Progenitor cell of endocrine pancreas (in vitro differentiated cells): ENCODE measurements around the gene RAD51B. TPM values are rescaled to one million over a fixed set of nuclear protein-coding genes. Genes with fewer than 3 reads are reported as not detected.

Experiments used
- DNase-seq: peaks from one replicate; pipeline ENCODE4 v3.0.0; 2021; ENCODE audit warnings: low spot score; ENCODE audit not compliant: unreplicated experiment
- H3K27ac Mint-ChIP-seq: 2 replicates; pipeline ENCODE4 v1.8.0; 2021; ENCODE audit warnings: mild to moderate bottlenecking, moderate library complexity, mixed read lengths
- H3K27me3 Mint-ChIP-seq: 2 replicates; pipeline ENCODE4 v1.8.0; 2021; ENCODE audit warnings: mixed read lengths
- H3K36me3 Mint-ChIP-seq: 2 replicates; pipeline ENCODE4 v1.8.0; 2022; ENCODE audit warnings: mixed read lengths; ENCODE audit not compliant: insufficient read depth
- H3K4me1 Mint-ChIP-seq: 2 replicates; pipeline ENCODE4 v1.8.0; 2021; ENCODE audit warnings: low read depth, mixed read lengths
- H3K4me3 Mint-ChIP-seq: 2 replicates; pipeline ENCODE4 v1.8.0; 2021; ENCODE audit warnings: low read depth, mild to moderate bottlenecking, moderate library complexity, mixed read lengths
- H3K9me3 Mint-ChIP-seq: 2 replicates; pipeline ENCODE4 v1.8.0; 2021; ENCODE audit warnings: low read depth, mixed read lengths
- CTCF ChIP-seq: fragments of 200-600 bp; sonication (generic); IDR thresholded peaks from one replicate; pipeline ENCODE4 v1.5.0; 2021; ENCODE audit warnings: antibody characterized with exemption, mild to moderate bottlenecking; ENCODE audit not compliant: unreplicated experiment
- total RNA-seq: library from RNA; stranded (reverse); gene quantifications from 2 replicates; pipeline ENCODE4 v1.2.1, GENCODE V29; 2021

The RAD51B gene
- total RNA-seq, 1 donor from 2014 or later, result 24.7 TPM

GRCh38 chr14:68682166-68683103 is 862.9 kb downstream of the RAD51B start:
- Mint-ChIP-seq H3K4me3 (no peak overlapping the region), H3K9me3 (peaks cover 5% of the 10 kb centered on the region), H3K4me1 (peaks cover 29% of the 10 kb centered on the region), H3K36me3 (no peaks in the 10 kb centered on the region), H3K27ac (no peak overlapping the region), H3K27me3 (no peaks in the 10 kb centered on the region)
- DNase-seq, result no peak
- no peak for TF ChIP-seq CTCF

GRCh38 chr14:68683326-68683725 is 863.7 kb downstream of the RAD51B start:
- peaks cover 5% of the 10 kb centered on the region for H3K9me3 Mint-ChIP-seq
- no peak overlapping the region for H3K27ac Mint-ChIP-seq
- H3K36me3 Mint-ChIP-seq, result no peaks in the 10 kb centered on the region
- peaks cover 29% of the 10 kb centered on the region for H3K4me1 Mint-ChIP-seq
- no peak overlapping the region for H3K4me3 Mint-ChIP-seq
- DNase-seq, result no peak
- H3K27me3 Mint-ChIP-seq, result no peaks in the 10 kb centered on the region
- TF ChIP-seq CTCF, result no peak

GRCh38 chr14:68684466-68685418 is 865.2 kb downstream of the RAD51B start:
- no peak for DNase-seq
- Mint-ChIP-seq H3K27me3 (no peaks in the 10 kb centered on the region), H3K4me1 (peaks cover 34% of the 10 kb centered on the region), H3K9me3 (peaks cover 3% of the 10 kb centered on the region), H3K27ac (peak overlapping the region; percentile 77), H3K36me3 (no peaks in the 10 kb centered on the region), H3K4me3 (no peak overlapping the region)
- TF ChIP-seq CTCF, result no peak

GRCh38 chr14:68685419-68686204 is 866.0 kb downstream of the RAD51B start:
- Mint-ChIP-seq H3K27me3 (no peaks in the 10 kb centered on the region), H3K27ac (peak overlapping the region; percentile 74), H3K4me3 (no peak overlapping the region), H3K4me1 (peaks cover 30% of the 10 kb centered on the region), H3K36me3 (no peaks in the 10 kb centered on the region), H3K9me3 (no peaks in the 10 kb centered on the region)
- DNase-seq, result no peak
- no peak for TF ChIP-seq CTCF

- Mint-ChIP-seq H3K27ac (peak overlapping the region; percentile 74), H3K4me1 (peaks cover 28% of the 10 kb centered on the region), H3K4me3 (no peak overlapping the region), H3K27me3 (peaks cover 3% of the 10 kb centered on the region), H3K36me3 (no peaks in the 10 kb centered on the region), H3K9me3 (no peaks in the 10 kb centered on the region)
- TF ChIP-seq CTCF, result no peak
- no peak for DNase-seq
Observed at GRCh38 chr14:68686205-68686465, 866.6 kb downstream of the RAD51B start.
